Bronchial epithelial cell (primary cell): ENCODE measurements around the gene RIMBP2. TPM values are rescaled to one million over a fixed set of nuclear protein-coding genes. Genes with fewer than 3 reads are reported as not detected.

ENCODE experiments used
- DNase-seq: peaks from one replicate; pipeline ENCODE4 v3.0.0-alpha.2; 2010; ENCODE audit warnings: low read depth
- FAIRE-seq: peaks from 2 replicates; lab custom pipeline; 2011; peaks lifted over from hg19 to GRCh38; lab: Jason Lieb, UNC
- H3K27me3 ChIP-seq: 2 replicates; pipeline ENCODE4 v1.5.1; 2011; ENCODE audit warnings: low read length; ENCODE audit not compliant: control insufficient read depth, insufficient read depth
- H3K36me3 ChIP-seq: 2 replicates; pipeline ENCODE4 v1.5.1; 2011; ENCODE audit warnings: low read length; ENCODE audit not compliant: control insufficient read depth, insufficient read depth
- H3K4me3 ChIP-seq: 2 replicates; pipeline ENCODE4 v1.5.1; 2011; ENCODE audit warnings: mild to moderate bottlenecking, low read depth, low read length, control low read depth
- CTCF ChIP-seq: IDR thresholded peaks from 2 replicates; pipeline ENCODE4 v1.5.1; 2011; ENCODE audit warnings: mild to moderate bottlenecking, moderate library complexity, low read length, control low read depth, inconsistent platforms; ENCODE audit not compliant: insufficient read depth, severe bottlenecking
- total RNA-seq: library from RNA; depleted of rRNA; stranded (reverse); fragments of >200 nt; gene quantifications from 2 replicates; pipeline ENCODE4 v1.2.1, GENCODE V29; 2014

Gene RIMBP2
- total RNA-seq, 1 donor from 2014 or later: not detected

GRCh38 chr12:130354407-130354806 lies 361.7 kb downstream of the RIMBP2 start:
- FAIRE-seq: no peak
- no peak for DNase-seq
- no peaks in the 10 kb centered on the region for H3K27me3 ChIP-seq
- H3K36me3 ChIP-seq: no peaks in the 10 kb centered on the region
- no peak overlapping the region for H3K4me3 ChIP-seq
- no peak for TF ChIP-seq CTCF

GRCh38 chr12:130353081-130353480 lies 363.0 kb downstream of the RIMBP2 start:
- DNase-seq (no peak), FAIRE-seq (peak; percentile 96)
- Histone ChIP-seq H3K4me3 (no peak overlapping the region), H3K36me3 (no peaks in the 10 kb centered on the region), H3K27me3 (no peaks in the 10 kb centered on the region)
- no peak for TF ChIP-seq CTCF

GRCh38 chr12:130351326-130351725 lies 364.8 kb downstream of the RIMBP2 start:
- peak; percentile 94 for FAIRE-seq

GRCh38 chr12:130350715-130351114 lies 365.4 kb downstream of the RIMBP2 start:
- H3K36me3 ChIP-seq: no peaks in the 10 kb centered on the region
- no peak overlapping the region for H3K4me3 ChIP-seq
- DNase-seq (no peak), FAIRE-seq (peak; percentile 47)
- TF ChIP-seq CTCF: no peak
- H3K27me3 ChIP-seq: no peaks in the 10 kb centered on the region

More at GRCh38 chr12:130351326-130351725, 364.8 kb downstream of the RIMBP2 start:
- Histone ChIP-seq H3K27me3 (no peaks in the 10 kb centered on the region), H3K36me3 (no peaks in the 10 kb centered on the region), H3K4me3 (no peak overlapping the region)
- DNase-seq: peak; percentile 99
- TF ChIP-seq CTCF: no peak

GRCh38 chr12:130347588-130347987 lies 368.5 kb downstream of the RIMBP2 start:
- Histone ChIP-seq H3K27me3 (no peaks in the 10 kb centered on the region), H3K4me3 (no peak overlapping the region), H3K36me3 (no peaks in the 10 kb centered on the region)
- no peak for TF ChIP-seq CTCF
- FAIRE-seq (no peak), DNase-seq (no peak)

Other genes starting within 250 kb of the RIMBP2 start
- gene STX2, start 123.0 kb upstream of the RIMBP2 start, total RNA-seq: 7.6 and 8.4 TPM in 2 replicates
- 580 and 667 TPM in 2 replicates for gene RAN, start 155.8 kb upstream of the RIMBP2 start, total RNA-seq
- under 0.01 TPM in 1 of 2 replicates, not detected in the other for gene ADGRD1, start 237.6 kb upstream of the RIMBP2 start, total RNA-seq